Activated CD4-positive, CD25-positive, alpha-beta regulatory T cell treated with anti-CD3 and anti-CD28 coated beads, Interleukin-2, amount 50 U/mL, for 16 hours (primary cell): Measurements from ENCODE around the gene SGCG.
"Not testable (repeated sequence)": the region's sequence is repeated elsewhere in the genome, so short reads cannot be mapped to it uniquely, and the experiment has no call there.

Source experiments
- DNase-seq: peaks from one replicate; pipeline ENCODE4 v3.0.0-alpha.2; 2020; ENCODE audit warnings: low read depth, low spot score

SGCG gene

GRCh38 chr13:23180711-23181110, at the start of gene SGCG:
SGCG (plus strand) TSS chr13:23180979; CDS start chr13:23203695, 22,716 bp downstream.
- no peak for DNase-seq

- DNase-seq = no peak
These were observed 46.2 kb upstream of the SGCG start for GRCh38 chr13:23134542-23134941.

GRCh38 chr13:23140492-23140891, 40.3 kb upstream of the SGCG start:
- DNase-seq = no peak

- DNase-seq = no peak
These were observed 38.8 kb upstream of the SGCG start for GRCh38 chr13:23141964-23142363.

- DNase-seq = not testable (repeated sequence)
These were observed 38.2 kb upstream of the SGCG start for GRCh38 chr13:23142607-23143006.

GRCh38 chr13:23144431-23144830, 36.3 kb upstream of the SGCG start:
- no peak for DNase-seq

GRCh38 chr13:23146006-23146405, 34.8 kb upstream of the SGCG start:
- no peak for DNase-seq

- no peak for DNase-seq
These were observed 33.8 kb upstream of the SGCG start for GRCh38 chr13:23146811-23147625.

GRCh38 chr13:23147827-23148226, 33.0 kb upstream of the SGCG start:
- DNase-seq = no peak

- no peak for DNase-seq
These were observed 23.0 kb upstream of the SGCG start for GRCh38 chr13:23157781-23158180.

- DNase-seq = no peak
These were observed 21.5 kb upstream of the SGCG start for GRCh38 chr13:23159205-23159759.

GRCh38 chr13:23159760-23160637, 20.8 kb upstream of the SGCG start:
- no peak for DNase-seq

- DNase-seq = no peak
These were observed 19.9 kb upstream of the SGCG start for GRCh38 chr13:23160638-23161480.

- no peak for DNase-seq
These were observed 19.3 kb upstream of the SGCG start for GRCh38 chr13:23161481-23161825.

GRCh38 chr13:23175920-23176319, 4.9 kb upstream of the SGCG start:
- no peak for DNase-seq

- no peak for DNase-seq
These were observed 1.4 kb downstream of the SGCG start for GRCh38 chr13:23182142-23182541.

GRCh38 chr13:23183292-23183691, 2.5 kb downstream of the SGCG start:
- DNase-seq = no peak

- DNase-seq = no peak
These were observed 4.8 kb downstream of the SGCG start for GRCh38 chr13:23185542-23185941.

GRCh38 chr13:23201870-23202269, 21.1 kb downstream of the SGCG start:
- no peak for DNase-seq

- no peak for DNase-seq
These were observed 21.6 kb downstream of the SGCG start for GRCh38 chr13:23202383-23202782.

GRCh38 chr13:23203516-23203915, 22.7 kb downstream of the SGCG start:
- DNase-seq = no peak

GRCh38 chr13:23205807-23206206, 25.0 kb downstream of the SGCG start:
- DNase-seq = no peak
